ENCODE measurements around the gene R3HDM2.
A peak's percentile ranks its signal among the peaks of the same experiment; 100 is the strongest.
"Not testable (repeated sequence)": the region's sequence is repeated elsewhere in the genome, so short reads cannot be mapped to it uniquely, and the experiment has no call there.

R3HDM2 gene

GRCh38 chr12:57370696-57371095 lies 60.1 kb downstream of the R3HDM2 start:
- no peak for DNase-seq

GRCh38 chr12:57370072-57370471 lies 60.8 kb downstream of the R3HDM2 start:
- DNase-seq: no peak

DNA sequence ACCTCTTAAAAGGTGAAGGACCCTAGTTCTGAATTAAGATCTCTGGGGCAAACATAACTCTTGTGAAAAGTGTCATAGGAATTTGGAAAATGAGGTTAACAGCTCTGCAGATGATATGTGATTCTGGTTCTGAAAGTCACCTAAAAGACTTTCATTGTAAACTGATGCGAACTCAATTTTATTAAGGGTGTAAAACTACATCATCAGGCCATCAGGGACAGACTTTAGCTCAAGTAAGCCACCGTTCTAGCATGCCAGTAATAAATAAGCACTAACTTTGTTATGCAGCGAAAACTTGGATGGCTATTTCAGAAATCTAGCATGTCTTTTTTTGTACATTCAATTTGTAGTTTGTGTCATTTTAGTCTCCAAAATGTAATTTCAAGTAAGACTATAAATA lies 61.6 kb downstream of the R3HDM2 start:
- DNase-seq: no peak

DNA sequence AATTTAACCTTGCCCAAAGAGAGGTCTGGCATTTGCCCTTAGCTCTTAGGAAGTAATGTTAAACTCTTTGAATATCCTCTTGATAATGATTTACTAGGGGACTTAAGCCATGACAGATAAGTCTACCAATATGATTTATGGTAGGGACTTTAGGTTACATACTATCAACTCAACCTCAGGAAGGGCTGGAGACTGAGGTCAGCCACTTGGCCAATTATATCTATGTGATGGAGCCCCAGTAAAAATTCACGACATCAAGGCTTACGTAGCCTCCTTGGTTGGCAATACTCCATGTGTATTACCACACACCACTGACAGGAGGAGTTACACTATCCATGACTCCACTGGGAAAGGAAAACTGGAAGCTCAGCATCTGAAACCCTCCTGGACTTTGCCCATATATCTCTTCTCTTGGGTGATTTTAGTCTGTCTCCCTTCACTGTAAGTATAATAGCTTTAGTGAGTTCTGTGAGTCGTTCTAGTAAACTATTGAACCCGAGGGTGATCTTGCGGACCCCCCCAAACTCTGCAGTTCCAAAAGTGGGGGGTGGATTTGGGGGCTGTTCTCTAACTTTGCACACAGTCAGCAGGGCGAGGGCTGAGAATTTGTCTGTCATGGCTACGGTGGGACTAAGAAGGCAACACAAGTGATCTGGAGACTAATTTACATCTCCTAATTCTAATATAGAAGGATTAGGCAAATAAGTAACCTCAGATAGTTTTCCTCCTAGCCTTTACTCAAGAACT lies 62.3 kb downstream of the R3HDM2 start:
- no peak for DNase-seq

GRCh38 chr12:57367121-57367520 lies 63.7 kb downstream of the R3HDM2 start:
- no peak for DNase-seq

DNA sequence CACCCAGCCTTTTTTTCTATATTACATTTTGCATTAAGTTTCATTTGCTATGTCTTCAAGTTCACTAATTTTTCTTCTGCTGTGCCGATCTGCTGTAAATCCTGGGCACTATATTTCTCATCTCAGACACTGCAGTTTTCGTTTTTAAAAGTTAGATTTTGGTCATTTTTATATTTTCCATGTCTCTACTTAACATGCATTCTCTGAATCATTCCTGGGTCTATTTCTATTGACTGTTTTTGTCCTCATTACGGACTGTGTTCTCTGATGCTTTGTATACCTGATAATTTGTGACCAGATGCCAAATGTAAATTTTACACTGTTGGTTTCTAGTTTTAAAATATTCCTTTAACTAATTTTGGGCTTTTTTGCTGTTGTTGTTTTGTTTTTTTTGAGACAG lies 64.5 kb downstream of the R3HDM2 start:
- no peak for DNase-seq

GRCh38 chr12:57364156-57364555 lies 66.7 kb downstream of the R3HDM2 start:
- DNase-seq: not testable (repeated sequence)

DNA sequence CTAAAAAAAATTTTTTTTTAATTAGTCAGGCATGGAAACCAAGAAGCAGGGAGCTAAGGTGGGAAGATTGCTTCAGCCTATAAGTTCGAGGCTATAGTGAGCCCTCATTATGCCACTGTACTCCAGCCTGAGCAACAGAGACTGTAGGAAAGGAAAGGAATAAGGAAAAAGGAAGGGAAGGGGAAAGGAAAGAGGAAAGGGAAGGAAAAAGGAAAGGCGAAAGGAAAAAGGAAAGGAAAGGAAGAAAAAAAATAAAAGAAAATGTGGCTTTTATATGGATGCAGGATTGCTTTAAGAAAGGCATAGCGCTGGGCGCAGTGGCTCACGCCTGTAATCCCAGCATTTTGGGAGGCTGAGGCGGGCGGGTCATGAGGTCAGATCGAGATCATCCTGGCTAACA lies 70.4 kb downstream of the R3HDM2 start:
- no peak for DNase-seq

GRCh38 chr12:57358646-57359045 lies 72.2 kb downstream of the R3HDM2 start:
- no peak for DNase-seq

DNA sequence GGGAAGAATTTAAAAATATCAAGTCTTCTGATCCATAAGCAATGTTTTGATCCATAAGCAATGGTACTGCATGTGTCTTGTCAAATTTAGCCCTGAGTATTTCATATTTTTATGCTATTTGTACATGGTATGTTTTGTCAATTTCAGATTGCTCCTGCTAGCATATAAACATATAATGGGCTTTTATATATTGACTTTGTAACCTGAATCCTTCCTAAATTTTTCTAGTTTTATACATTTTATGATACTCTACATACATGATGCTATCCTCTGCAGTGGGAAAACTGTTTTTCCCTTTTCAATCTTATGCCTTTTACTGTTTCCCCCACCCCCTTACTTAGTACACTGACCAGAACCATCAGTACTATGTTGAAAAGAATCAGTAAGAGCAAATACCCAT lies 75.1 kb downstream of the R3HDM2 start:
- DNase-seq: no peak

DNA sequence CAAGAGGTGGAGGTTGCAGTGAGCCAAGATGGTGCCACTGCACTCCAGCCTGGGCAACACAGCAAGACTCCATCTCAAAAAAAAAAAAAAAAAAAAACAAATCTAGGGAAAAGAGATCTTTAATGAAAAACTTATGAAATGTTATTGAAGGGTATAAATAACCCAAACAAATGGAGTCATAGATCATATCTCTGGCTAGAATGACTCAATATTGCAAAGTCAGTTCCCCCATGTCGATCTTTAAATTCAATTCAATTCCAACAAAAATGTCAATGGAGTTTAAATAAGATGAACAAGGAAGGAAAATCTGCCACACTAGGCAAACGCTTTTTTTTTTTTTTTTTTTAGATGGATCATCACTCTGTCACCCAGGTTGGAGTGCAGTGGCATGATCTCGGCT lies 78.7 kb downstream of the R3HDM2 start:
- DNase-seq: no peak

DNA sequence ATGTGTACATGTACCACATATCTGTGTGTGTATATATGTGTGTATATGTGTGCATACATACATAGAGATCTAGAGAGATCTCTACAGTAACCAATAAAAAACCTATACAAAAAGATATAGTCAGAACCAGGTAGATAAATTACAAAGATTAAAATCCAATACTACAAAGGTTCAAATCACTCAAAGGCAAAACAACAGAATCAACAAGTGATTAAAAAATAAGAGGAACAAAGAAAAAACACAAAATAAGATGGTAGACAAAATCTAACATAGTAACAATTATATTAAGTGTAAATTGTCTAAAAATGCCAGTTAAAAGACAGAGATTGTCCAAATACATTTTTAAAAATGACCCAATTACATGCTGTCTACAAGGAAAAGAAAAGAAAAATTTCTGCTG lies 83.6 kb downstream of the R3HDM2 start:
- no peak for DNase-seq

DNA sequence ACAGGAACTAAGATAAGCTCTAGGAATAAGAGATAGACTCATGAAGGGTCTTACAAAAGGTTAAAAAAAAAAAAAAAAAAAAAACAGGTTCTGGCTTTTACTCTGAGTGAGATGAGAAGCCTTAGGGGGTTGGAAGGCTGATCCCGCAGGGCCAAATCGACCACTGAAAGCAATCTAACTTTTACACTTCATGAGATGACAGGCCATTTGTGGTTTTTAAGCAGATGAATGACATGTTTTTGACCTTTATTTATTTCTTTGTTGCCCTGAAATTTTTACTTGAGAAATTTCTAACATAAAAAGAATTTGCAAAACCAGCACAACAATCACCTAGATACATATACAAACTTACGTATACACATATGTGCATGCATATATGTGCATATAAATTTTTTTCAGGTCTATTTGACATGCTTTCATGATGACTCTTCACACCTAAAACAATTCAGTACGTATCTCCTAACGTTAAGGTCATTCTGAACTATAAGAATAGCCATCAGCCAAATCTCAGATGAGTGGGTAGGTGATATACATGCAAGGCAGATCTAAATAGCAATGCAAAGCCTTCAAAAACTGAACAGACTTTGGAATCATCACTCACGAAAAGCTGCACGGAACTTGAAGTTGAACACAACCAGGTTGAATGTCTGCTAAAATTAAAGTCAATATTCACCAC lies 87.0 kb downstream of the R3HDM2 start:
- peak; percentile 16 for DNase-seq

DNA sequence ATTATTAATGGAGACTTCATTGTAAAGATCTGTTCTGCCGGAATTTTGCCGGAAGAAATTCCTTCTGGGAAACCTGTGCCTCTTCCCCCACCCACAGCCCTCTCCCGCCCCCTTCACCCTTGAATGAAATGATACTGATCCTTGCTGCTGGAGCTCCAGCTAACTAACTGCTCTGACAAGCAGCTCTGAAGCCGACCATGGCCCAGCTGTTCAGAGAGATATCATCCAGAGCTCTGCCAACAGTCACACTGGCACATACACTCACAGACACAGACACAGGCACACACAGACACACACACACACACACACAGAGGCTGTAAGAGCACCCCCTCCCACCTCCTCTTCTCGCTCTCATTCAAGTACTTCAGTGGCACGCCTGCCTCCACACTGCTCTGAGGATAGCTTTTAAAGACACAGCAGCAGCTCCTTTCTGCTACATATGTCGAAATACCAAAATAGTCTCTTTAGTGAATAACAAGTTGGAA lies 88.6 kb downstream of the R3HDM2 start:
- DNase-seq: no peak

DNA sequence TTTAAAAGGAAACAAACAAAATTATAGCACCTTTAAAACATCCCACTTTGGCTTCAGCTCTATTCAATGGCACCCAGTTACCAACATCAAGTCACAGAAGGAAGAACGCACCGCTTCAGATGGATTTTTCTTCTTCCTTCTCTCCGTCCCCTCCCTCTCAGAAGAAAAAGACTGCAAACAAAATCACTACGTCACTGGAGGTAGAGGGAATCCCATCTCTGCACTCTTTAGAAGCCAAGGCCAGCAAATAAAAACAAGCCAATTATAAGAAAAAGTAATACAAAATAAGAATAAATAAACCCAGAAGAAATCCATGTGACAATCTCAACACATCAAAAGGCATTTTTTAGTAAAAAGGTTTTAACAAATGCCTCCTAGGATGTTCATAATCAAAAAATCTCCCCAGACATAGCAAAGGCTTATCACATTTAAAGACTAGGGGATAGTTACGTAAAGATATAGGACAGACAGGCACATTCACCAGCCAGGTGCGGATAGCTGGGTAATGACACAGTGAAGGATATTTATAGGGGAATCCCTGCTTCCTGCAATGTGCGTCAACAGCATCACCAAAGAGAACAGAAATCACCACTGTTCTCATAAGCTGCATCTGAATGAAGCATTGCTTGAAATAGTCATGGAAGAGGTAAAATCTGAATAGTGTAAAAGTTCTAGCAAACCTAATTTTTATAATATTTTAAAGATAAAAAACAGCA lies 89.4 kb downstream of the R3HDM2 start:
- DNase-seq: no peak

- DNase-seq: no peak
Observed at GRCh38 chr12:57340104-57340503, 90.7 kb downstream of the R3HDM2 start.

DNA sequence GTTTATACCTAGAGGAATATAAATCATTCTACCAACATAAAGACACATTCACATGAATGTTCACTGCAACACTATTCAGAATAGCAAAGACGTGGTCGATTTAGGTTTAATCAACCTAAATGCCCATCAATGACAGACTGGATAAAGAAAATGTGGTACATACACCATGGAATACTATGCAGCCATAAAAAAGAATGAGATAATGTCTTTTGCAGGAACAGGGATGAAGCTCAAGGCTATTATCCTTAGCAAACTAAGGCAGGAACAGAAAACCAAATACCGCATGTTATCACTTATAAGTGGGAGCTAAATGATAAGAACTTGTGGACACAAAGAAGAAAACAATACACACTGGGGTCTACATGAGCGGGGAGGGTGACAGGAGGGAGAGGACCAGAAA lies 94.5 kb downstream of the R3HDM2 start:
- DNase-seq: not testable (repeated sequence)

DNA sequence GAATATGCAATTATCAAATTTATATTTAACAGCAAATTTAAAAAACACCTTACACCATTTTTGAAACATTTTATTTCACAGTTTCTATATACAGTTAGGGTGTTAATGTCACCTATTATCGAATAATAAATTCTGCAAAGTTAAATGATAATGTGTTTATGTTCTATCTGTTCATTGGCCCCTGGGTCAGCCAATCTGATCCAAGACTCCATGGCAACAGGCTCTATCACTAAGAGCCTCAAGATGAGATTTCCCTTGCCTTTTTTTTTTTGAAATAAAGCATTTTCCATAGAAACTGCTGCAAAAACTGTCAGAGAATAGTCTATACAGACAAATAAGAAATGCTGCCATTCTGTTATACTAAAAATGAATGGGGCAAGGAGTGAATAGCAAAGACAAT lies 96.6 kb downstream of the R3HDM2 start:
- no peak for DNase-seq

DNA sequence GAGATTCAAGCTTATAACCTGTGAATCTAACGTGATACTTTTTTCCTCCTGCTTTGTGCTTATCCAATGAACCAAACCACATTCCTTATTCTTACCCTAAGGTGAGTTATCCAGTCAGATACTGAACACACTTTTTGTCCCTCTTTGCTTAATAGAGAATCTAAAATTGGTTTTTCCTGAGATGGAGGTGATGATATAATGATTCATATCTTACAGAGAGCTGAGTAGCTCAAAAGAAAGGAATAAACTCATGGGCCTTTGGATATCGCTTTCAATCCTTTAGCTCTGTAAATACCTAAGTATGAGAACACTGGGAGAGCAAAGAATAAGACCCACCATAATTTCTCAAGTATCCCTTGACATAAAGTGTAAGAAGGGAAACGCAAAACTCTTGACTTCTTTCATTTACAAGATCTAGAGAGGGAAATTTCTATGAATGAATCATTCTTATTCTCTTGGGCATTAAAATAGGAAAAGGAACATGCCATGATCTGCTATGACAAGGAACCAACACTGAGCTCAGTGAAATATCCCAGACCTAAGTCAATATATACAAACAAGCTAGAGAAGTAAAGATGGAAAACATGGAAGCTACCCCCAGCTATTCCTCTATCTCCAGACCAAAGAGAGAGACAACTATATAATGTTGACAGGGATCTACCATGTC lies 98.1 kb downstream of the R3HDM2 start:
- no peak for DNase-seq

DNA sequence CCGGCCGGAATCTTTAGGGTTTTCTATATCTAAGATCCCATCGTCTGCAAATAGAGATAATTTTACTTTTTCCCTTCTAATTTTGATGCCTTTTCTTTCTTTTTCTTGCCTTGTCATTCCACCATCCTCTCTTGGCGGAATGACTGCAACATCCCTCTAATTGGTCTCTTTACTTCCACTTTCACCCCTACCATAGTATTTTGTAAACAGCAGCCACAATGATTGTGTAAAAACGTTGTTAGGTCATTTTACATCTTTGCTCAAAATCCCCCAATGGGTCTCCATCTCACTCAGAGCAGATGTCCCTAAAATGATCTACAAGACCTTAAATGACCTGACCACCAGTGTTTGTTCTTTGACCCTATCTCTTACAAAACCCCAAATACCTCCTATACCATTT lies 99.9 kb downstream of the R3HDM2 start:
- DNase-seq: no peak

GRCh38 chr12:57329219-57329618 lies 101.6 kb downstream of the R3HDM2 start:
- DNase-seq: no peak

DNA sequence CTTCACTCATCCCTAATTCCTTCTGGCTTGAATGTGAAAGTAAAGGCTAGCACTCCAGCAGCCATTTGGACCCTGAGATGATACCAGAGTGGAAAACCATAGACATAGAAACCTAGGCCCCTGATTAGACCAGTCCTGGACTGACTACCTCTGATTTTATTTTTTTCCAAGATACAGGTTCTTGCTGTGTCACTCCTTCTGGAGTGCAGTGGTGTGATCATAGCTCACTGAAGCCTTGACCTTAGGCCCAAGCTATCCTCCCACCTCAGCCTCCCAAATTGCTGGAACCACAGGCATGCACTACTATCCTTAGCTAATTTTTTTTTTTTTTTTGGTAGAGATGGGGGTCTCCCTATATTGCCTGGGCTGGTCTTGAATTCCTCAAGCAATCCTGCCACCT lies 105.4 kb downstream of the R3HDM2 start:
- no peak for DNase-seq

- DNase-seq: no peak
Observed at GRCh38 chr12:57323416-57323815, 107.4 kb downstream of the R3HDM2 start.

All from stimulated activated CD4-positive, alpha-beta T cell treated with anti-CD3 and anti-CD28 coated beads, Interleukin-15, amount 100 ng/mL, for 24 hours (primary cell).